Astrocyte (in vitro differentiated cells and primary cell): ENCODE results near the gene RASGRP1. TPM values are rescaled to one million over a fixed set of nuclear protein-coding genes. Genes with fewer than 3 reads are reported as not detected.

Experiments used
- DNase-seq: peaks from one replicate; pipeline ENCODE4 v3.0.0-alpha.2; 2010; ENCODE audit warnings: low read depth
- FAIRE-seq: peaks from 2 replicates; lab custom pipeline; 2011; peaks lifted over from hg19 to GRCh38; lab: Jason Lieb, UNC
- H2AFZ ChIP-seq: 2 replicates; pipeline ENCODE4 v1.6.0; 2012; ENCODE audit warnings: low read depth, low read length, inconsistent platforms
- H3K27ac ChIP-seq: 2 replicates; pipeline ENCODE4 v1.5.1; 2011; ENCODE audit warnings: low read depth, low read length, inconsistent platforms
- H3K27me3 ChIP-seq: 2 replicates; pipeline ENCODE4 v1.6.0; 2011; ENCODE audit warnings: low read length, inconsistent platforms; ENCODE audit not compliant: insufficient read depth
- H3K36me3 ChIP-seq: 2 replicates; pipeline ENCODE4 v1.5.1; 2011; ENCODE audit warnings: low read length, inconsistent platforms; ENCODE audit not compliant: insufficient read depth
- H3K4me1 ChIP-seq: 2 replicates; pipeline ENCODE4 v1.5.1; 2011; ENCODE audit warnings: low read length, inconsistent platforms; ENCODE audit not compliant: insufficient read depth
- H3K4me2 ChIP-seq: 2 replicates; pipeline ENCODE4 v1.6.0; 2012; ENCODE audit warnings: low read length, inconsistent platforms
- H3K4me3 ChIP-seq: 2 replicates; pipeline ENCODE4 v1.5.1; 2011; ENCODE audit warnings: low read depth, mild to moderate bottlenecking, low read length, inconsistent platforms; ENCODE audit not compliant: insufficient read depth
- H3K79me2 ChIP-seq: 2 replicates; pipeline ENCODE4 v1.6.0; 2012; ENCODE audit warnings: mild to moderate bottlenecking, low read length, inconsistent platforms; ENCODE audit not compliant: insufficient read depth
- H3K9ac ChIP-seq: 2 replicates; pipeline ENCODE4 v1.6.0; 2012; ENCODE audit warnings: mild to moderate bottlenecking, low read length, inconsistent platforms
- H3K9me3 ChIP-seq: 2 replicates; pipeline ENCODE4 v1.5.1; 2012; ENCODE audit warnings: low read depth, mild to moderate bottlenecking, low read length, inconsistent platforms; ENCODE audit not compliant: insufficient read depth
- H4K20me1 ChIP-seq: 2 replicates; pipeline ENCODE4 v1.6.0; 2012; ENCODE audit warnings: low read length, inconsistent platforms; ENCODE audit not compliant: insufficient read depth
- H3K27ac Mint-ChIP-seq: one replicate; pipeline ENCODE4 v1.8.0; 2021; ENCODE audit warnings: mild to moderate bottlenecking, mixed read lengths; ENCODE audit not compliant: unreplicated experiment
- H3K27me3 Mint-ChIP-seq: one replicate; pipeline ENCODE4 v1.8.0; 2021; ENCODE audit warnings: low read depth, mixed read lengths; ENCODE audit not compliant: unreplicated experiment
- H3K36me3 Mint-ChIP-seq: one replicate; pipeline ENCODE4 v1.8.0; 2021; ENCODE audit warnings: low read depth, mixed read lengths; ENCODE audit not compliant: unreplicated experiment
- H3K4me1 Mint-ChIP-seq: one replicate; pipeline ENCODE4 v1.8.0; 2021; ENCODE audit warnings: low read depth, mixed read lengths; ENCODE audit not compliant: unreplicated experiment
- H3K4me3 Mint-ChIP-seq: one replicate; pipeline ENCODE4 v1.8.0; 2021; ENCODE audit warnings: mild to moderate bottlenecking, moderate library complexity, mixed read lengths; ENCODE audit not compliant: unreplicated experiment
- H3K9me3 Mint-ChIP-seq: one replicate; pipeline ENCODE4 v1.8.0; 2021; ENCODE audit warnings: mild to moderate bottlenecking, mixed read lengths; ENCODE audit not compliant: unreplicated experiment
- CTCF ChIP-seq: IDR thresholded peaks from 2 replicates; pipeline ENCODE4 v1.5.1; 2011; ENCODE audit warnings: low read depth, mild to moderate bottlenecking, inconsistent platforms, low read length, moderate library complexity; ENCODE audit not compliant: insufficient read depth
- EZH2 ChIP-seq: IDR thresholded peaks from 2 replicates; pipeline ENCODE4 v1.6.1; 2012; ENCODE audit warnings: mild to moderate bottlenecking, low read length, inconsistent platforms; ENCODE audit not compliant: insufficient read depth
- total RNA-seq: library from RNA; stranded (reverse); gene quantifications from 2 replicates; pipeline ENCODE4 v1.2.1, GENCODE V29; 2021

RASGRP1 gene
- total RNA-seq, 1 donor from 2014 or later = 1.4 TPM

- Histone ChIP-seq H3K27ac (no peak overlapping the region), H3K36me3 (no peaks in the 10 kb centered on the region), H3K9ac (no peak overlapping the region), H3K4me2 (no peak overlapping the region), H4K20me1 (no peaks in the 10 kb centered on the region), H2AFZ (no peak overlapping the region), H3K9me3 (no peaks in the 10 kb centered on the region), H3K4me3 (no peak overlapping the region), H3K4me1 (no peaks in the 10 kb centered on the region), H3K79me2 (no peaks in the 10 kb centered on the region), H3K27me3 (peaks cover 9% of the 10 kb centered on the region)
- Mint-ChIP-seq H3K4me3 (no peak overlapping the region), H3K27me3 (peaks cover 14% of the 10 kb centered on the region), H3K4me1 (no peaks in the 10 kb centered on the region), H3K9me3 (no peaks in the 10 kb centered on the region), H3K27ac (no peak overlapping the region), H3K36me3 (no peaks in the 10 kb centered on the region)
- FAIRE-seq (no peak), DNase-seq (no peak)
- TF ChIP-seq CTCF = no peak
- no peak for TF ChIP-seq EZH2
Observed at GRCh38 chr15:38609097-38609738, 44.6 kb upstream of the RASGRP1 start.

- H3K9me3 ChIP-seq = no peaks in the 10 kb centered on the region
- DNase-seq (no peak), FAIRE-seq (no peak)
- no peak overlapping the region for H3K4me3 Mint-ChIP-seq
- H3K27ac Mint-ChIP-seq = no peak overlapping the region
- H3K4me1 Mint-ChIP-seq = no peaks in the 10 kb centered on the region
- no peaks in the 10 kb centered on the region for H3K36me3 ChIP-seq
- H3K36me3 Mint-ChIP-seq = no peaks in the 10 kb centered on the region
- H3K4me2 ChIP-seq = no peak overlapping the region
- no peak overlapping the region for H3K4me3 ChIP-seq
- no peaks in the 10 kb centered on the region for H4K20me1 ChIP-seq
- H3K79me2 ChIP-seq = no peaks in the 10 kb centered on the region
- H3K9ac ChIP-seq = no peak overlapping the region
- no peak overlapping the region for H2AFZ ChIP-seq
- no peaks in the 10 kb centered on the region for H3K9me3 Mint-ChIP-seq
- H3K27me3 ChIP-seq = peaks cover 9% of the 10 kb centered on the region
- H3K4me1 ChIP-seq = no peaks in the 10 kb centered on the region
- H3K27me3 Mint-ChIP-seq = peaks cover 14% of the 10 kb centered on the region
- TF ChIP-seq EZH2 (no peak), CTCF (no peak)
- H3K27ac ChIP-seq = no peak overlapping the region
Observed at GRCh38 chr15:38608682-38609081, 44.1 kb upstream of the RASGRP1 start.

- Mint-ChIP-seq H3K27me3 (peaks cover 2% of the 10 kb centered on the region), H3K4me1 (no peaks in the 10 kb centered on the region), H3K4me3 (no peak overlapping the region), H3K36me3 (no peaks in the 10 kb centered on the region), H3K9me3 (no peaks in the 10 kb centered on the region), H3K27ac (no peak overlapping the region)
- no peaks in the 10 kb centered on the region for H3K36me3 ChIP-seq
- H3K4me3 ChIP-seq = no peak overlapping the region
- no peaks in the 10 kb centered on the region for H3K9me3 ChIP-seq
- no peaks in the 10 kb centered on the region for H4K20me1 ChIP-seq
- H3K4me2 ChIP-seq = no peak overlapping the region
- no peak overlapping the region for H2AFZ ChIP-seq
- FAIRE-seq = no peak
- no peak for TF ChIP-seq EZH2
- no peak for TF ChIP-seq CTCF
- H3K27me3 ChIP-seq = peaks cover 14% of the 10 kb centered on the region
- no peak overlapping the region for H3K27ac ChIP-seq
- no peaks in the 10 kb centered on the region for H3K4me1 ChIP-seq
- no peaks in the 10 kb centered on the region for H3K79me2 ChIP-seq
- no peak overlapping the region for H3K9ac ChIP-seq
- DNase-seq = no peak
Observed at GRCh38 chr15:38605744-38606143, 41.1 kb upstream of the RASGRP1 start.
